ENCODE measurements around the gene SMYD3. TPM values are rescaled to one million over a fixed set of nuclear protein-coding genes. Genes with fewer than 3 reads are reported as not detected.
A peak's percentile ranks its signal among the peaks of the same experiment; 100 is the strongest.

The SMYD3 gene
- total RNA-seq, 4 donors from 2014 or later, result 12.0 to 15.0 (median 13.2) TPM

GRCh38 chr1:245933431-245934045, 573.5 kb downstream of the SMYD3 start:
- Histone ChIP-seq H3K27ac (replicated peaks in 1 of 4) (no peak overlapping the region), H3K9me3 (no peaks in the 10 kb centered on the region), H3K4me1 (no peaks in the 10 kb centered on the region), H3K36me3 (peaks cover 0 to 7% (median 0%) of the 10 kb centered on the region in 4 donors), H3K4me3 (no peak overlapping the region), H3K27me3 (no peaks in the 10 kb centered on the region)
- intact Hi-C loops (cut with DNase I), result no loop called here
- no peak for DNase-seq (ENCODE audit: extremely low spot score)
- TF ChIP-seq CTCF (IDR thresholded peaks at IDR 0.05) (no peak), EP300 (IDR thresholded peaks at IDR 0.05) (no peak), POLR2AphosphoS5 (IDR thresholded peaks at IDR 0.05) (no peak), POLR2A (IDR thresholded peaks at IDR 0.05; ENCODE audit: low read depth) (no peak)
- 73% methylated on average over 2 of the region's 2 CpGs for WGBS

GRCh38 chr1:245932302-245932972, 574.6 kb downstream of the SMYD3 start:
- TF ChIP-seq POLR2A (IDR thresholded peaks at IDR 0.05; ENCODE audit: low read depth) (no peak), POLR2AphosphoS5 (IDR thresholded peaks at IDR 0.05) (no peak), EP300 (IDR thresholded peaks at IDR 0.05) (no peak), CTCF (IDR thresholded peaks at IDR 0.05) (no peak)
- Histone ChIP-seq H3K9me3 (no peaks in the 10 kb centered on the region), H3K27me3 (no peaks in the 10 kb centered on the region), H3K4me3 (no peak overlapping the region), H3K4me1 (no peaks in the 10 kb centered on the region), H3K36me3 (peaks cover 0 to 7% (median 0%) of the 10 kb centered on the region in 4 donors), H3K27ac (replicated peaks in 1 of 4) (no peak overlapping the region)
- intact Hi-C loops (cut with DNase I), result no loop called here
- DNase-seq (ENCODE audit: extremely low spot score), result no peak
- 78% methylated on average over 8 of the region's 8 CpGs for WGBS

- intact Hi-C loops (cut with DNase I), result no loop called here
- DNase-seq (ENCODE audit: extremely low spot score), result no peak
- H3K27ac ChIP-seq (replicated peaks in 1 of 4), result peak overlapping the region in 1 of 4 donors; percentile 44
- TF ChIP-seq CTCF (IDR thresholded peaks at IDR 0.05), result no peak
- TF ChIP-seq EP300 (IDR thresholded peaks at IDR 0.05), result no peak
- TF ChIP-seq POLR2AphosphoS5 (IDR thresholded peaks at IDR 0.05), result no peak
- no peak for TF ChIP-seq POLR2A (IDR thresholded peaks at IDR 0.05; ENCODE audit: low read depth)
- H3K4me3 ChIP-seq, result no peak overlapping the region
- no peaks in the 10 kb centered on the region for H3K9me3 ChIP-seq
- 70% methylated on average over 3 of the region's 3 CpGs for whole genome bisulfite sequencing
- no peaks in the 10 kb centered on the region for H3K27me3 ChIP-seq
- H3K36me3 ChIP-seq, result peaks cover 0 to 7% (median 4%) of the 10 kb centered on the region in 4 donors
- H3K4me1 ChIP-seq, result no peaks in the 10 kb centered on the region
These were observed 575.6 kb downstream of the SMYD3 start for GRCh38 chr1:245931450-245931849.

- TF ChIP-seq CTCF (IDR thresholded peaks at IDR 0.05) (no peak), POLR2AphosphoS5 (IDR thresholded peaks at IDR 0.05) (no peak), POLR2A (IDR thresholded peaks at IDR 0.05; ENCODE audit: low read depth) (no peak)
- Histone ChIP-seq H3K4me3 (no peak overlapping the region), H3K36me3 (peaks cover 0 to 7% (median 4%) of the 10 kb centered on the region in 4 donors), H3K27ac (replicated peaks in 1 of 4) (no peak overlapping the region), H3K4me1 (no peaks in the 10 kb centered on the region), H3K9me3 (no peaks in the 10 kb centered on the region), H3K27me3 (no peaks in the 10 kb centered on the region)
- intact Hi-C loops (cut with DNase I), result no loop called here
- 97% methylated on average over 7 of the region's 7 CpGs for WGBS
- DNase-seq (ENCODE audit: extremely low spot score), result no peak
These were observed 577.9 kb downstream of the SMYD3 start for GRCh38 chr1:245929224-245929623.
